H4 (cell line): Measurements from ENCODE around the gene CACNA1G. TPM values are rescaled to one million over a fixed set of nuclear protein-coding genes. Genes with fewer than 3 reads are reported as not detected.
A peak's percentile ranks its signal among the peaks of the same experiment; 100 is the strongest.

Experiments used
- DNase-seq: peaks from one replicate; pipeline ENCODE4 v3.0.0-alpha.2; 2015; ENCODE audit warnings: low spot score
- total RNA-seq: library from RNA; depleted of rRNA; stranded (reverse); fragments of >200 nt; shearing (Covaris generic); gene quantifications from 2 replicates; pipeline ENCODE4 v1.2.3, GENCODE V29; 2014

The CACNA1G gene
- total RNA-seq, 1 experiment from 2014 or later = 0.97 TPM

DNA sequence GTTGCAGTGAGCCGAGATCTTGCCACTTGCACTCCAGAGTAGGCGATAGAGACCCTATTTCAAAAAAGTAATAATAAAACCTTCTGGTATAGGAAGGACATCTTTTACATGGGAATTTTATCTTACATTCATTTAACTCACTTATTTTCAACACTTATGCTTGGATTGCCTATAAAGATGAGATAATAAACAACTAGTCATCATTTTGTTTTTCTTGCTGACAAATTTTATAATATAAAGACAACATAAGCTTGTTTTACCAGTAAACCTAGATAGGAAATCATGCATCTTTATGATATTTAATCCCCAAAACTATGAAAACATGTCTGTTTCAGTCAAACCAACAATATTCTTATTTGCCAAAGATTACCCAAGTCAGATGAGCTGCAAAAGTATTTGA is 91.1 kb downstream of the CACNA1G start:
- DNase-seq = no peak

- DNase-seq = no peak
These were observed 93.2 kb downstream of the CACNA1G start for GRCh38 chr17:50653738-50654137.

DNA sequence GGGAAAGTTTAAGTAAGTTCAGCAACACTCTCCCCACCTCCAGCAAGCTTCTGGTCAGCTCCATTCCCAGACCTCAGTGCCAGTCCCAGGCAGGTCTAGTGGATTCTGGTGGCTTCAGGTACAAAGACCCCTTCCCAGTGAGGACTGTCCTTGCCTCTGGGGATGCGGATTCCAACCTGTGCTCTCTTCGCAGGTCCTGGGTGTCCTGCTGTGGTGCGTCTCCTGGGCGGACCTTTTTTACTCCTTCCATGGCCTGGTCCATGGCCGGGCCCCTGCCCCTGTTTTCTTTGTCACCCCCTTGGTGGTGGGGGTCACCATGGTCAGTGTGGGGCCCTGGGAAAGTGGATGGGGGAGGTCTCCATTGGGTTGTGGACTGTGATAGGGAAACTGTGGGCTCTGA is 96.0 kb downstream of the CACNA1G start:
- no peak for DNase-seq

DNA sequence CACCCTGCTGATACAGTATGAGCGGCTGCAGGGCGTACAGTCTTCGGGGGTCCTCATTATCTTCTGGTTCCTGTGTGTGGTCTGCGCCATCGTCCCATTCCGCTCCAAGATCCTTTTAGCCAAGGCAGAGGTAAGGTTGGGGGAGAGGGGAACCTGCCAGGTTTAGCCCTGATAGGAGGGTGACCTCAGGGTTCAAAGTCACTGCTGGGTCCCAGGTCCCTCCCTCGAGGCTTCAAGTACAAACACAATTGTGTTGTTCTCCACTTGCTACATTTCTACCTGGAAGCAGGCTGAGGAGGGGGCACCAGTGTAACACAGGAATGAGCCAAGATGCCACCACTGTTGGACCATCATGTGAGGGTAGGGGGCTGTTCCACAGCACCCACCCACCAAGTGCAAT is 96.5 kb downstream of the CACNA1G start:
- no peak for DNase-seq

GRCh38 chr17:50657627-50658026 is 97.1 kb downstream of the CACNA1G start:
- DNase-seq = no peak

DNA sequence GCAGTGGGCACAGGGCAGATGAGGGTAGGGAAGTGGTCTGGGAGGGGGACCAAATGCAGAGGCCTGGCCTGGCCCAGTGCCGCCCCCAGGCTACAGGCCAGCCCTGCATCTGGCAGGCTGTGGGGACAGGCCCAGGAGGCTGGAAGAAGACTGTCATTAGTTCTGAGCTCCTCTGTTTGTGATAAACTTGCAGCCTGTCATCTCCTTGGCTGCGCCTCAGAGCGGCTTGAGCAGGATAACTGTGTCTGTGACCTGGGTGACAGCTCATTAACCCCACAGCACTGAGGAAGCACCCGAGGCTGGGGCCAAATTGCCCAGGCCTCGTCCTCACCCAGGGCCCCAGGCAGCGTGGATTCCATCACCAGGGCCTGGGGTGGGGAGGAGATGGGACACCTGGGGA is 98.1 kb downstream of the CACNA1G start:
- no peak for DNase-seq

DNA sequence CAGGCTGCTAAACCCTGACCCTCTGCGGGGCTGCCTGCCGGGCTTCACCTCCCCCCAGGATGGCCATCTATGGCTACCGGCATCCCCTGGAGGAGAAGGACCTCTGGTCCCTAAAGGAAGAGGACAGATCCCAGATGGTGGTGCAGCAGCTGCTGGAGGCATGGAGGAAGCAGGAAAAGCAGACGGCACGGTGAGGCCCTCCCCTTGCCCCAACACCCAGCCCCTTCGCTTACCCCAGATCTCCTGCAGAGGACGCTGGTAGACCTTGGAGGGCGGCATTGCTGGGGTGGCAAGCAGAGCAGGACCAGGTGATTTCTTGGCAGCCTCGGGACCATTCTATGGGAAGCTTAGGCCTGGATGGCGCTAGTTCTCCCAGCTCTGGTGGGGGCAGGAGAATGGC is 98.7 kb downstream of the CACNA1G start:
- DNase-seq = no peak

- DNase-seq = peak; percentile 90
These were observed 99.7 kb downstream of the CACNA1G start for GRCh38 chr17:50660042-50660886.

GRCh38 chr17:50660887-50661345 is 100.4 kb downstream of the CACNA1G start:
- DNase-seq = no peak

DNA sequence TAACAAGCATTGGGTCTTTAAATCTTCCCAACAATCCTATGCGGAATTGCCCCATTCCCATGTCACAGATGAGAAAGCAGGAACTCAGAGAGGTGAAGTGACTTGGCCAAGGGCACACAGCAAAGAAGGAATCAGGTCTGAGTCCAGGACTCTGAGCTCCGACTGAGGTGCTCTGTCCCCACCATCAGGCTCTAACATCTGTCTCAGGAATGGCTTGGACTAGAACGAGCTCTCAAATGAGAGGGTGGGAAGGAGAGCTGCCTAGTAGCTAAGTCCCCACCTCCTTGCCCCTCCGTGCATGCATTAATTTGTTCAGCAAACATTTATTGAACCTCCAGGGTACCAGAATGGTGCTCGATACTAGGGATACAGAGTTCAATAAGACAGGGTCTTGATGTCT is 100.8 kb downstream of the CACNA1G start:
- DNase-seq = no peak

DNA sequence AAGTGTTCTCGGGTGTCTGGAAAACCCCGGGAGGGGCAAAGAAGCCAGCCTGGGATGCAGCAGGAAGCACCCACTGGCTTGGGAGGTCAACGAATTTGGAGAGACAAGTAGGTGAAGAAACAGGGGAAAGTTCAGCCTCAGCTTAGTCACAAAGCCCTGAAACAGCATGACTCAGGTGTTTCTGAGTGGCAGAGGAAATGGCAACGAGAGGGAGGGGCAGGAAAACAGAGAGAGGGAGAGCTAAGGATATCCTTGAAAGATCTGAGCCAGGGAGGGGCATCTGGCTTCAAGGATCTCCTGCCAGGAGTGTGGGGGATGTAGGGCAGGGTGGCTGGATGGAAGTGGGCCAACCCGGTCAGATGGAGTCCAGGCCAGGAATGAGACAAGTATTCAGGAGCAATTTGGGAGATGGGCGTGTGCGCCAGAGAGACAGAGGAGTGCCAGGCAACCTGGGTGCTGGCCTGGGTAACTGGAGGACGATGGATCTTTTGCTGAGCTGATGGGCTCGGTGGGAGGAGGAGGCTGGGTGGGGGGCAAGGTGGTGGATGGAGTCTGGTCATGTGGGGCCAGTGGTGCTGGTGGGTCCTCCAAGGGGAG is 101.4 kb downstream of the CACNA1G start:
- peak; percentile 100 for DNase-seq

DNA sequence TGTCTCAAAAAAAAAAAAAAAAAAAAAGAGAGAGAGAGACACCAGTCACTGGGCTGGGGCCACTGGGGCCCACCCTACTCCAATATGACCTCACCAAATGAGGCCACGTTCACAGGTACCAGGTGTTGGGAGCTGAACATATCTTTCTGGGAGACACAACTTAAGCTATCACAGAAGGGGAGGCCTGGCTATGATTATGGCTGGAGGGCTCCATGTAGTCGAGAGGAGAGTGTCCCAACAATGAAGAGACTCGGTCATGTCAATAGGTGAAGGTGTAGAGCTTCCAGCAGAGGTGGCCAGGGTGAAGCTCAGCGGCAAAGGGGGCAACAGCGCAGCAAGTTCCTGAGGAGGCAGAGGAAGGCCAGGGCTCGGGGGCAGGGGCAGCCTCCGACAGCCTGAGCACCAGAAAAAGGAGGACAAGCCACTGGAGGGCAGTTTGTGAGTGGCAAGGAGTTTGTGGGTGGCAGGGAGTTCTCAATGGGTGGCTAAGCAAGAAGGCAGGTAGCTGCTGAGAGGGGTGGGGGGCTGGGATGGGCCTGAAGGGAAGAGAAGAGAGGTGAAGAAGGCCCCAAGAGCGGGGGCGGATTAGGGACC is 102.2 kb downstream of the CACNA1G start:
- no peak for DNase-seq

GRCh38 chr17:50663812-50664374 is 103.4 kb downstream of the CACNA1G start:
- no peak for DNase-seq

DNA sequence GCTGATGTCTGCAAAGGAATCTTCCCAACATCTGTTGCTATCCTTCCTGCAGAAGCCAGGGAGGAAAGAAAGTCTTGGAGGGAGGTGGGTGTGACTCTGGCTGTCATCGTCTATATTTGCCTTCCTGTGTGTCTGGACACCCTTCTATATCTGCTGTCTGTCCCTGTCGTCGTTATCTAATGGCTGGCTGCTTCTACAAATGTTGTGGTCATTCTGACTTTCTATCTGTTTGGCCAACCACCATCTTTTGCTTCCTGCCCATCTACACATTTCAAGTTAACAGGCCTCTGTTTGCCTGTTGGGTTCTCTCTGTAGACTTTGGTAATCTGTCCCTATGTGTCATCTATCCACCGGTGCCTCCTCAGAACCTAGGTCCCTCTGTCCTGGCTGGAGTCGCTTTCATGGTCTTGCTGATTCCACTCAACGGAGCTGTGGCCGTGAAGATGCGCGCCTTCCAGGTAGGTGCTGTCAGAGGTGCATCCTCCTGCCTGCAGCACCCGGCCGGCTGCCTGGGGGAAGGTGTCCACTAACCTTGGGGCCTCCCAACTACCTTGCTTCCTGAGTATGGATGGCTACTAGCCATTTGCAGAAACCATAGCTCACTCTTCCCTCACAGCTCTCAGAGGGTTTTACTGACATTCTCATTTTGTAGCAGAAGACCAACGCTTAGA is 104.4 kb downstream of the CACNA1G start:
- no peak for DNase-seq

DNA sequence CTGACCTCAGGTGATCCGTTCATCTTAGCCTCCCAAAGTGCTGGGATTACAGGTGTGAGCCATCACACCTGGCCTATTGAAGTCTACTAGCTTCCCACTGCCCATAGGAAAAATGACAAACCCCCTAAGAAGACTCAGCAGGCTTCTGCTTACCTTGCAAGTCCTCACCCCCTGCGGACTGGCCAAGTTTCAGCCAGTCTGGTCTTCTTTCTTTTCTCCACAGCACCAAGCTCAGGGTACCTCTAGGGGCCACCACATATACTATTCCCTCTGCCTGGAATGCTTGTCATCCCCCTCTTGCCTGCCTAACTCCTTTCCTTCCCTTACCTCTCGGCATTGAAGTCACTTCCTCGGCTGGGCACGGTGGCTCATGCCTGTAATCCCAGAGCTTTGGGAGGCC is 105.3 kb downstream of the CACNA1G start:
- DNase-seq = no peak

GRCh38 chr17:50666316-50666715 is 105.8 kb downstream of the CACNA1G start:
- DNase-seq = no peak

DNA sequence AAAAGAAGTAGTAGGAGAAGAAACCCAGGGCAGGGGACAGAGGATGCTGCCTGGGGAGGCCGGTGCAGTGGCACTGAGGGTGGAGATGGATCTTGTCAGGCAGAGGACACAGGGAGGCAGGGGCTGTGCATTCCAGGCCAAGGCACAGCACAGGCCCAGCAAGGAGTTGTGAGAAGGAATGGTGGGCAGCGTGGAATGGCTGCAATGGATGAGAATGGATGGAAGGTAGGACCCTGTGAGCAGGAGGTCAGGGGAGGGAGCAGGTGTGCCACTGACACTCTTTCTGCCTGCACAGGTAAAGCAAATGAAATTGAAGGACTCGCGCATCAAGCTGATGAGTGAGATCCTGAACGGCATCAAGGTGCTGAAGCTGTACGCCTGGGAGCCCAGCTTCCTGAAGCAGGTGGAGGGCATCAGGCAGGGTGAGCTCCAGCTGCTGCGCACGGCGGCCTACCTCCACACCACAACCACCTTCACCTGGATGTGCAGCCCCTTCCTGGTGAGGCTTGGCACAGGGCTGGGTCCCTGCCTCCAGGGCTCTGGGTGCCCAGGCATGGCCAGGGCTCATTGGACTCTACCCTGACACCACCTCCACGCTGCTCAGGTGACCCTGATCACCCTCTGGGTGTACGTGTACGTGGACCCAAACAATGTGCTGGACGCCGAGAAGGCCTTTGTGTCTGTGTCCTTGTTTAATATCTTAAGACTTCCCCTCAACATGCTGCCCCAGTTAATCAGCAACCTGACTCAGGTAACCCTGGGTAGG is 106.9 kb downstream of the CACNA1G start:
- no peak for DNase-seq

- no peak for DNase-seq
These were observed 107.7 kb downstream of the CACNA1G start for GRCh38 chr17:50668025-50668837.

- DNase-seq = no peak
These were observed 108.5 kb downstream of the CACNA1G start for GRCh38 chr17:50668838-50669581.

DNA sequence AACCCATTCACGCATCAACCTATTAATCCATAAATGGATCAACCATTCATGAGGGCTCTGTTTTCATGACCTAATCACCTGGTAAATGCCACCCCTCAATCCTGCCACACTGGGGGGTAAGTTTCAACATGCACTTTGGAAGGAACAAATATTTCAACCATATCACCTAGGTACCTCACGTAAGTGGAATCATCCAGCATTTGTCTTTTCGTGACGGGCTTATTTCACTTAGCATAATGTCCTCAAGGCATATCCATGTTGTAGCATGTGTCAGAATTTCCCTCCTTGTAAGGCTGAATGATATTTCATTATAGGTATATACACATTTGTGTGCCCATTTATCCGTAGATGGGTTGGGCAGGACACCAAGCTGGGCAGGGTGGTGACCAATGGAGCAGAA is 111.6 kb downstream of the CACNA1G start:
- no peak for DNase-seq
